IMR-90 (cell line): ENCODE data around the gene SLC25A51. TPM values are rescaled to one million over a fixed set of nuclear protein-coding genes. Genes with fewer than 3 reads are reported as not detected.

Source experiments
- ATAC-seq: fragments of 200-7000 bp; cut with Tn5 transposase; 2 replicates; pipeline ENCODE4 v1.9.1; 2020; ENCODE audit warnings: low read depth, mild to moderate bottlenecking, moderate library complexity
- BruUV-seq: library from RNA; stranded (reverse); fragments of 400-500 nt; replicated peaks from 2 replicates; lab custom pipeline; 2021; lab: Mats Ljungman, UMichigan
- CTCF ChIA-PET: fragments of 300-600 bp; formaldehyde crosslinking; extraction: SDS; loops from one replicate; lab custom pipeline; 2021; ENCODE audit warnings: antibody characterized with exemption; lab: Yijun Ruan, JAX
- POLR2A ChIA-PET: fragments of 300-600 bp; sonication (Branson Sonifier 250); formaldehyde crosslinking; loops from one replicate; lab custom pipeline; 2022; ENCODE audit warnings: antibody characterized with exemption; ENCODE audit not compliant: unreplicated experiment; lab: Charles Lee
- DNase-seq: peaks from one replicate; pipeline ENCODE4 v3.0.0; 2013
- H2AFZ ChIP-seq: replicated peaks from 2 replicates; pipeline ENCODE3; 2013; ENCODE audit warnings: low read length, mild to moderate bottlenecking; ENCODE audit not compliant: poor library complexity
- H2AK5ac ChIP-seq: 2 replicates; pipeline ENCODE4 v1.6.1; 2013; ENCODE audit warnings: low read depth, low read length, inconsistent platforms
- H2AK9ac ChIP-seq: replicated peaks from 2 replicates; pipeline ENCODE3; 2013; ENCODE audit warnings: mild to moderate bottlenecking, low read depth, low read length, moderate library complexity; ENCODE audit not compliant: poor library complexity
- H2BK120ac ChIP-seq: 2 replicates; pipeline ENCODE4 v1.6.1; 2013; ENCODE audit warnings: low read depth, low read length, inconsistent platforms
- H2BK15ac ChIP-seq: 3 replicates; pipeline ENCODE4 v1.6.1; 2013; ENCODE audit warnings: low read depth, low read length, inconsistent platforms
- H2BK20ac ChIP-seq: 2 replicates; pipeline ENCODE4 v1.6.1; 2013; ENCODE audit warnings: low read depth, mild to moderate bottlenecking, inconsistent platforms, low read length, moderate library complexity
- H2BK5ac ChIP-seq: 2 replicates; pipeline ENCODE4 v1.6.1; 2013; ENCODE audit warnings: mild to moderate bottlenecking, low read depth, low read length, inconsistent platforms; ENCODE audit not compliant: poor library complexity, severe bottlenecking
- H3K14ac ChIP-seq: replicated peaks from 2 replicates; pipeline ENCODE4 v1.6.1; 2013; ENCODE audit warnings: low read depth, low read length, inconsistent platforms
- H3K18ac ChIP-seq: 2 replicates; pipeline ENCODE4 v1.6.1; 2013; ENCODE audit warnings: low read depth, low read length, control low read depth
- H3K23ac ChIP-seq: 2 replicates; pipeline ENCODE4 v1.6.1; 2013; ENCODE audit warnings: low read depth, low read length, inconsistent platforms
- H3K27ac ChIP-seq: 2 replicates; pipeline ENCODE4 v1.5.1; 2013; ENCODE audit warnings: mild to moderate bottlenecking, control low read depth, low read length; ENCODE audit not compliant: insufficient read depth
- H3K27me3 ChIP-seq: 2 replicates; pipeline ENCODE4 v1.6.1; 2013; ENCODE audit warnings: low read length; ENCODE audit not compliant: control insufficient read depth, insufficient read depth
- H3K36me3 ChIP-seq: 2 replicates; pipeline ENCODE4 v1.6.1; 2013; ENCODE audit warnings: low read length, mixed read lengths; ENCODE audit not compliant: control insufficient read depth, insufficient read depth
- H3K4ac ChIP-seq: 2 replicates; pipeline ENCODE4 v1.6.1; 2013; ENCODE audit warnings: low read depth, low read length, inconsistent platforms
- H3K4me1 ChIP-seq: 2 replicates; pipeline ENCODE4 v1.6.1; 2013; ENCODE audit warnings: low read length, mixed read lengths; ENCODE audit not compliant: control insufficient read depth, insufficient read depth
- H3K4me2 ChIP-seq: 2 replicates; pipeline ENCODE4 v1.6.1; 2013; ENCODE audit warnings: low read depth, mild to moderate bottlenecking, control low read depth, low read length, moderate library complexity
- H3K4me3 ChIP-seq: 2 replicates; pipeline ENCODE4 v1.5.1; 2013; ENCODE audit warnings: low read depth, mild to moderate bottlenecking, control low read depth, low read length, moderate library complexity; ENCODE audit not compliant: insufficient read depth
- H3K56ac ChIP-seq: 2 replicates; pipeline ENCODE4 v1.6.1; 2013; ENCODE audit warnings: low read length, inconsistent platforms; ENCODE audit not compliant: insufficient read depth; ENCODE audit errors: extremely low read depth
- H3K79me1 ChIP-seq, 2 experiments: 2 replicates each; pipeline ENCODE4 v1.6.1; 2013; ENCODE audit warnings: low read length in 2 of 2, inconsistent platforms in 1 of 2, low read depth in 1 of 2
- H3K9ac ChIP-seq: 2 replicates; pipeline ENCODE4 v1.6.1; 2013; ENCODE audit warnings: low read depth, low read length, control low read depth
- H3K9me1 ChIP-seq: 2 replicates; pipeline ENCODE4 v1.6.1; 2013; ENCODE audit warnings: low read length, inconsistent platforms; ENCODE audit not compliant: insufficient read depth
- H3K9me3 ChIP-seq: 2 replicates; pipeline ENCODE4 v1.6.1; 2013; ENCODE audit warnings: low read length; ENCODE audit not compliant: control insufficient read depth, insufficient read depth
- H4K20me1 ChIP-seq: 2 replicates; pipeline ENCODE4 v1.6.1; 2013; ENCODE audit warnings: low read length, inconsistent platforms; ENCODE audit not compliant: insufficient read depth
- H4K5ac ChIP-seq: 2 replicates; pipeline ENCODE4 v1.6.1; 2013; ENCODE audit warnings: mild to moderate bottlenecking, low read depth, low read length, control low read depth
- H4K8ac ChIP-seq, 2 experiments: 2 replicates each; pipeline ENCODE4 v1.6.1; 2013; ENCODE audit warnings: low read depth in 2 of 2, low read length in 2 of 2, control low read depth in 1 of 2, inconsistent platforms in 1 of 2
- H4K91ac ChIP-seq: 2 replicates; pipeline ENCODE4 v1.6.1; 2013; ENCODE audit warnings: low read depth, low read length, inconsistent platforms; ENCODE audit not compliant: insufficient read depth
- BHLHE40 ChIP-seq: fragments of 150-350 bp; IDR thresholded peaks from 2 replicates; pipeline ENCODE4 v1.6.1; 2016; ENCODE audit warnings: mild to moderate bottlenecking, low read depth, low read length
- CEBPB ChIP-seq: IDR thresholded peaks from 2 replicates; pipeline ENCODE4 v1.6.1; 2012; ENCODE audit warnings: low read depth, low read length, improper control_type of control experiment
- CHD1 ChIP-seq: IDR thresholded peaks from 2 replicates; pipeline ENCODE4 v1.6.1; 2012; ENCODE audit warnings: low read depth, low read length, improper control_type of control experiment
- FOS ChIP-seq: fragments of 150-350 bp; IDR thresholded peaks from 2 replicates; pipeline ENCODE4 v1.6.1; 2016; ENCODE audit warnings: low read depth, low read length
- MAFK ChIP-seq: IDR thresholded peaks from 2 replicates; pipeline ENCODE4 v1.6.1; 2012; ENCODE audit warnings: low read depth, low read length, improper control_type of control experiment
- MAZ ChIP-seq: IDR thresholded peaks from 2 replicates; pipeline ENCODE4 v1.6.1; 2012; ENCODE audit warnings: low read depth, mild to moderate bottlenecking, low read length, improper control_type of control experiment, moderate library complexity, borderline replicate concordance
- MXI1 ChIP-seq: IDR thresholded peaks from 2 replicates; pipeline ENCODE4 v1.6.1; 2012; ENCODE audit warnings: low read depth, mild to moderate bottlenecking, low read length, moderate library complexity, borderline replicate concordance
- NFE2L2 ChIP-seq: fragments of 150-350 bp; IDR thresholded peaks from 2 replicates; pipeline ENCODE4 v1.6.1; 2016; ENCODE audit warnings: low read depth, mild to moderate bottlenecking, low read length
- POLR2A ChIP-seq: IDR thresholded peaks from 2 replicates; pipeline ENCODE4 v1.6.1; 2012; ENCODE audit warnings: mild to moderate bottlenecking, low read depth, low read length
- RAD21 ChIP-seq: IDR thresholded peaks from 2 replicates; pipeline ENCODE4 v1.6.1; 2012; ENCODE audit warnings: low read length, improper control_type of control experiment
- RCOR1 ChIP-seq: IDR thresholded peaks from 2 replicates; pipeline ENCODE4 v1.6.1; 2012; ENCODE audit warnings: mild to moderate bottlenecking, low read length, improper control_type of control experiment; ENCODE audit not compliant: insufficient replicate concordance
- RFX5 ChIP-seq: IDR thresholded peaks from 2 replicates; pipeline ENCODE4 v1.8.0; 2012; ENCODE audit warnings: low read depth, mild to moderate bottlenecking, low read length, moderate library complexity
- SMC3 ChIP-seq: fragments of 150-350 bp; IDR thresholded peaks from 2 replicates; pipeline ENCODE4 v1.6.1; 2016; ENCODE audit warnings: low read depth, mild to moderate bottlenecking, antibody characterized with exemption, low read length, moderate library complexity
- dilution Hi-C: fragments of 300-500 bp; cut with HindIII; formaldehyde crosslinking; loops from one replicate; pipeline ENCODE4 v1.14.3; 2018; ENCODE audit warnings: low sequenced_read_pairs; ENCODE audit not compliant: unreplicated experiment
- in situ Hi-C: fragments of 300-500 bp; cut with MboI; formaldehyde crosslinking; loops from 3 replicates; pipeline ENCODE4 v1.14.3; 2019; ENCODE audit warnings: low sequenced_read_pairs, inconsistent platforms, mixed read lengths
- intact Hi-C: fragments of 100-400 bp; cut with micrococcal nuclease; formaldehyde crosslinking; loops from 2 replicates; pipeline ENCODE4 v1.10.0; 2022
- polyA plus RNA-seq, 3 experiments: library from polyadenylated mRNA; depleted of rRNA; stranded (reverse); fragments of >200 nt; gene quantifications; 2 replicates each; pipeline ENCODE4 v1.2.3, GENCODE V29; 2012; ENCODE audit warnings: low replicate concordance in 1 of 3
- total RNA-seq: library from RNA; depleted of rRNA; stranded (reverse); fragments of >200 nt; gene quantifications from 2 replicates; pipeline ENCODE4 v1.2.3, GENCODE V29; 2012
- TF ChIP-seq, protein P1 (sequence below): fragments of 150-350 bp; IDR thresholded peaks from 2 replicates; pipeline ENCODE4 v1.6.1; 2017; ENCODE audit warnings: mild to moderate bottlenecking, antibody characterized with exemption, low read length, low read depth
- TF ChIP-seq, protein P2 (sequence below): conservative IDR thresholded peaks from 2 replicates; pipeline ENCODE4 v1.5.1; 2012; ENCODE audit warnings: mild to moderate bottlenecking, low read depth, low read length, improper control_type of control experiment
- TF ChIP-seq, protein P3 (sequence below): fragments of 150-350 bp; IDR thresholded peaks from 2 replicates; pipeline ENCODE4 v1.6.1; 2016; ENCODE audit warnings: low read depth, mild to moderate bottlenecking, low read length, moderate library complexity, borderline replicate concordance

SLC25A51 gene
- total and polyA plus RNA-seq, 2 of the 4 experiments (the other 2 are of a cell fraction): 14.1 to 81.6 TPM

DNA sequence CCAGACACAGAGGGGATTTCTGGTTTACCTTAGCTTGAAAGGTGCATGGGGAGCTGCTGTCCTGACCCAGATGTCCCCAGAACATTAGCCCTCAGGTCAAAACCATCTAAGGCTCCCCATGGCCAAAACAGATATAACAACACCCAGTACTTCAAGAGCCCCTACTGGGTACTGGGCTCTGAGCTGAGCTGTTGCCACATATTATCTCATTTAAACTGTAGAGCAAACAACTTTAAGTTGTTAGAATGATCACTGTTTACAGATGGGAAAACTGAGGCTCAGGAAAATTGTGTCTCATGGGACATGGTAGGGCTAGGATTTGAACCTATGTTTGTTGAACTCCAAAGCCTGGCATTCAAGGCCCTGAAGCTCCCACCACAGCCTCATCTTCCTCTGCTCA lies 20.6 kb upstream of the SLC25A51 start:
- no peak overlapping the region for H3K56ac ChIP-seq
- H4K91ac ChIP-seq: no peak overlapping the region
- no peak overlapping the region for H3K4me2 ChIP-seq
- no peak overlapping the region for H2BK15ac ChIP-seq
- H2BK120ac ChIP-seq: no peak overlapping the region
- no peak overlapping the region for H2BK20ac ChIP-seq
- H3K4ac ChIP-seq: no peak overlapping the region
- intact Hi-C loops (no loop called here), in situ Hi-C loops (loop anchor here (10.0 kb wide), 1 partner anchor 140 kb away; the partner anchor contains the start of gene SHB), dilution Hi-C loops (loop anchor here (25.0 kb wide), 1 partner anchor 463 kb away; the partner anchor contains the start of gene ALDH1B1)
- H3K4me3 ChIP-seq: no peak overlapping the region
- no peaks in the 10 kb centered on the region for H3K27me3 ChIP-seq
- TF ChIP-seq MAFK: no peak
- no peak for TF ChIP-seq POLR2A
- no peak for TF ChIP-seq RCOR1
- TF ChIP-seq, protein P1, sequence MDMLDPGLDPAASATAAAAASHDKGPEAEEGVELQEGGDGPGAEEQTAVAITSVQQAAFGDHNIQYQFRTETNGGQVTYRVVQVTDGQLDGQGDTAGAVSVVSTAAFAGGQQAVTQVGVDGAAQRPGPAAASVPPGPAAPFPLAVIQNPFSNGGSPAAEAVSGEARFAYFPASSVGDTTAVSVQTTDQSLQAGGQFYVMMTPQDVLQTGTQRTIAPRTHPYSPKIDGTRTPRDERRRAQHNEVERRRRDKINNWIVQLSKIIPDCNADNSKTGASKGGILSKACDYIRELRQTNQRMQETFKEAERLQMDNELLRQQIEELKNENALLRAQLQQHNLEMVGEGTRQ: no peak
- TF ChIP-seq RAD21: no peak
- no peak for TF ChIP-seq MXI1
- TF ChIP-seq CEBPB: no peak
- no peak for TF ChIP-seq FOS
- TF ChIP-seq, protein P2, sequence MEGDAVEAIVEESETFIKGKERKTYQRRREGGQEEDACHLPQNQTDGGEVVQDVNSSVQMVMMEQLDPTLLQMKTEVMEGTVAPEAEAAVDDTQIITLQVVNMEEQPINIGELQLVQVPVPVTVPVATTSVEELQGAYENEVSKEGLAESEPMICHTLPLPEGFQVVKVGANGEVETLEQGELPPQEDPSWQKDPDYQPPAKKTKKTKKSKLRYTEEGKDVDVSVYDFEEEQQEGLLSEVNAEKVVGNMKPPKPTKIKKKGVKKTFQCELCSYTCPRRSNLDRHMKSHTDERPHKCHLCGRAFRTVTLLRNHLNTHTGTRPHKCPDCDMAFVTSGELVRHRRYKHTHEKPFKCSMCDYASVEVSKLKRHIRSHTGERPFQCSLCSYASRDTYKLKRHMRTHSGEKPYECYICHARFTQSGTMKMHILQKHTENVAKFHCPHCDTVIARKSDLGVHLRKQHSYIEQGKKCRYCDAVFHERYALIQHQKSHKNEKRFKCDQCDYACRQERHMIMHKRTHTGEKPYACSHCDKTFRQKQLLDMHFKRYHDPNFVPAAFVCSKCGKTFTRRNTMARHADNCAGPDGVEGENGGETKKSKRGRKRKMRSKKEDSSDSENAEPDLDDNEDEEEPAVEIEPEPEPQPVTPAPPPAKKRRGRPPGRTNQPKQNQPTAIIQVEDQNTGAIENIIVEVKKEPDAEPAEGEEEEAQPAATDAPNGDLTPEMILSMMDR: no peak
- no peak for TF ChIP-seq MAZ
- no peak for TF ChIP-seq RFX5
- TF ChIP-seq BHLHE40: no peak
- TF ChIP-seq SMC3: no peak
- TF ChIP-seq CHD1: no peak
- TF ChIP-seq, protein P3, sequence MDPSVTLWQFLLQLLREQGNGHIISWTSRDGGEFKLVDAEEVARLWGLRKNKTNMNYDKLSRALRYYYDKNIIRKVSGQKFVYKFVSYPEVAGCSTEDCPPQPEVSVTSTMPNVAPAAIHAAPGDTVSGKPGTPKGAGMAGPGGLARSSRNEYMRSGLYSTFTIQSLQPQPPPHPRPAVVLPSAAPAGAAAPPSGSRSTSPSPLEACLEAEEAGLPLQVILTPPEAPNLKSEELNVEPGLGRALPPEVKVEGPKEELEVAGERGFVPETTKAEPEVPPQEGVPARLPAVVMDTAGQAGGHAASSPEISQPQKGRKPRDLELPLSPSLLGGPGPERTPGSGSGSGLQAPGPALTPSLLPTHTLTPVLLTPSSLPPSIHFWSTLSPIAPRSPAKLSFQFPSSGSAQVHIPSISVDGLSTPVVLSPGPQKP: no peak
- no peak for TF ChIP-seq NFE2L2
- no peak overlapping the region for H2BK5ac ChIP-seq
- no peak overlapping the region for H3K9ac ChIP-seq
- no peak overlapping the region for H2AK5ac ChIP-seq
- H2AFZ ChIP-seq: no peak overlapping the region
- no peak overlapping the region for H3K18ac ChIP-seq
- no TSS peak for BruUV-seq
- H2AK9ac ChIP-seq: no peak overlapping the region
- peaks cover 43% of the 10 kb centered on the region for H3K36me3 ChIP-seq
- H3K79me1 ChIP-seq: peaks cover 72 to 99% of the 10 kb centered on the region in 2 experiments
- no peak overlapping the region for H3K27ac ChIP-seq
- no peak overlapping the region for H3K14ac ChIP-seq
- H4K5ac ChIP-seq: no peak overlapping the region
- POLR2A ChIA-PET: no interaction called here
- no peak overlapping the region for H3K23ac ChIP-seq
- H3K9me3 ChIP-seq: no peaks in the 10 kb centered on the region
- peaks cover 32% of the 10 kb centered on the region for H4K20me1 ChIP-seq
- peaks cover 18% of the 10 kb centered on the region for H3K4me1 ChIP-seq
- DNase-seq (no peak), ATAC-seq (no peak)
- H3K9me1 ChIP-seq: peaks cover 31% of the 10 kb centered on the region
- CTCF ChIA-PET: no interaction called here
- H4K8ac ChIP-seq: no peak overlapping the region
